ENCODE data around the gene AK5. TPM values are rescaled to one million over a fixed set of nuclear protein-coding genes. Genes with fewer than 3 reads are reported as not detected.

The AK5 gene
- total and polyA plus RNA-seq, 2 of the 4 experiments (the other 2 are of a cell fraction), result 22.5 to 25.8 TPM

DNA sequence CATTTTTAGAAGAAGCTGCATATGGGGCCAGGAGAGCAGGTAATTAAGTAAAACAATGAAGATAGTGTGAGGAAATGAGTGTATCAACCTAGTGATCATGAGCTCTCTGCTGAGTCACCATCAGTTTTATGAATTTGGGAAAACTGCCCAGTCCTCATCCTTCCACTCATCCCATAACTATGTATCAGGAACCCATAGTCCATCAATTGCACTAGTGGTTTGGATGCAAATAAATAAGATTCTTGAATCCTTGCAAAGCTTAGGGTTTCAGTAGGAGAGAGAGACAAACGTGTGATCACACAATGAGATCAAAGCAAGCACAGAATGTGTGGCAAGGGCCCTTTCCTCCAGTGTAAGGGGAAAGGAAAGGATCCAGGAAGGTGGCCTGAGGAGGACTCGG is 255.0 kb downstream of the AK5 start:
- Histone ChIP-seq H3K18ac (ENCODE audit: low read depth, low read length) (peak overlapping the region; percentile 85), H3K9me1 (ENCODE audit: insufficient read depth, low read length) (peaks cover 23% of the 10 kb centered on the region), H3K56ac (ENCODE audit: extremely low read depth, insufficient read depth, low read length) (peak overlapping the region; percentile 74; the same call in 1 of the 2 replicates), H3K9me3 (ENCODE audit: control insufficient read depth, insufficient read depth, low read length) (no peaks in the 10 kb centered on the region), H3K79me1 (ENCODE audit: low read depth in 1 of 2, low read length in 2 of 2) (peaks cover 4 to 51% of the 10 kb centered on the region in 2 experiments; a peak in 2 of 4 replicates), H3K4ac (ENCODE audit: low read depth, low read length) (peak overlapping the region; percentile 98), H4K91ac (ENCODE audit: insufficient read depth, low read depth, low read length) (peak overlapping the region; percentile 94), H3K4me2 (ENCODE audit: low read depth, low read length) (0 out of 2 replicates have a peak overlapping the region, but pooled peaks have one; percentile 3), H3K9ac (ENCODE audit: low read depth, low read length) (no peak overlapping the region), H3K27me3 (ENCODE audit: control insufficient read depth, insufficient read depth, low read length) (no peaks in the 10 kb centered on the region), H2AK5ac (ENCODE audit: low read depth, low read length) (peak overlapping the region; percentile 62), H3K4me1 (ENCODE audit: control insufficient read depth, insufficient read depth, low read length) (peaks cover 26% of the 10 kb centered on the region), H2BK15ac (ENCODE audit: low read depth, low read length) (peak overlapping the region; percentile 98; the same call in 2 of the 3 replicates), H3K4me3 (ENCODE audit: insufficient read depth, low read depth, low read length) (no peak overlapping the region), H3K23ac (ENCODE audit: low read depth, low read length) (peak overlapping the region; percentile 80), H2BK5ac (ENCODE audit: low read depth, low read length, poor library complexity, severe bottlenecking) (peak overlapping the region; percentile 93), H2BK120ac (ENCODE audit: low read depth, low read length) (peak overlapping the region; percentile 95), H2AFZ (replicated peaks; ENCODE audit: low read length, poor library complexity) (peak overlapping the region; percentile 46), H3K14ac (replicated peaks; ENCODE audit: low read depth, low read length) (peak overlapping the region; percentile 88), H4K20me1 (ENCODE audit: insufficient read depth, low read length) (no peaks in the 10 kb centered on the region), H2BK20ac (ENCODE audit: low read depth, low read length) (peak overlapping the region; percentile 98), H3K36me3 (ENCODE audit: control insufficient read depth, insufficient read depth, low read length) (no peaks in the 10 kb centered on the region), H4K5ac (ENCODE audit: low read depth, low read length) (peak overlapping the region; percentile 76; the same call in 1 of the 2 replicates), H2AK9ac (replicated peaks; ENCODE audit: low read depth, low read length, poor library complexity) (peak overlapping the region; percentile 18), H4K8ac (ENCODE audit: low read depth in 2 of 2, low read length in 2 of 2) (peak overlapping the region; percentile 78 to 94), H3K27ac (ENCODE audit: insufficient read depth, low read length) (peak overlapping the region; percentile 79)
- 0% methylated on average over 1 of the region's 2 CpGs; no CpG with 5 or more reads in 1 of the 2 experiments for WGBS, 2 experiments (ENCODE audit: extremely low coverage in 2 of 2, insufficient read length in 1 of 2)
- in situ Hi-C loops (cut with MboI; ENCODE audit: low sequenced_read_pairs) (no loop called here), dilution Hi-C loops (cut with HindIII; ENCODE audit: low sequenced_read_pairs, unreplicated experiment) (no loop called here), intact Hi-C loops (cut with micrococcal nuclease) (no loop called here)
- peak; percentile 21 for ATAC-seq (ENCODE audit: low read depth)
- peak; percentile 98 for DNase-seq
- ChIA-PET CTCF (interaction anchor here (0.9 kb wide), 1 partner anchor 17 kb away, joined by 3 read pairs; no protein-coding TSS in a partner anchor), POLR2A (ENCODE audit: unreplicated experiment) (interaction anchor here (0.7 to 1.0 kb wide), 4 partner anchors 22 to 243 kb away, joined by 3 to 4 read pairs (median 4); partner anchors contain the start of gene MIGA1)
- no TSS peak for BruUV-seq (replicated peaks)
- TF ChIP-seq NFE2L2 (IDR thresholded peaks at IDR 0.05; ENCODE audit: low read depth, low read length) (peak; percentile 84), RFX5 (IDR thresholded peaks at IDR 0.05; ENCODE audit: low read depth, low read length) (no peak), RAD21 (IDR thresholded peaks at IDR 0.05; ENCODE audit: low read length) (no peak; the same call in 1 of the 2 replicates), MAZ (IDR thresholded peaks at IDR 0.05; ENCODE audit: borderline replicate concordance, low read depth, low read length) (0 out of 2 replicates have a peak, but pooled peaks have one; percentile 6), MXI1 (IDR thresholded peaks at IDR 0.05; ENCODE audit: borderline replicate concordance, low read depth, low read length) (no peak), CHD1 (IDR thresholded peaks at IDR 0.05; ENCODE audit: low read depth, low read length) (no peak), CEBPB (IDR thresholded peaks at IDR 0.05; ENCODE audit: low read depth, low read length) (peak; percentile 51), FOS (IDR thresholded peaks at IDR 0.05; ENCODE audit: low read depth, low read length) (peak; percentile 88), POLR2A (IDR thresholded peaks at IDR 0.05; ENCODE audit: low read depth, low read length) (no peak), SMC3 (IDR thresholded peaks at IDR 0.05; ENCODE audit: low read depth, low read length) (no peak), MAFK (IDR thresholded peaks at IDR 0.05; ENCODE audit: low read depth, low read length) (peak; percentile 25; the same call in 1 of the 2 replicates), BHLHE40 (IDR thresholded peaks at IDR 0.05; ENCODE audit: low read depth, low read length) (peak; percentile 66), RCOR1 (IDR thresholded peaks at IDR 0.05; ENCODE audit: insufficient replicate concordance, low read length) (no peak)
- TF ChIP-seq, protein P1, sequence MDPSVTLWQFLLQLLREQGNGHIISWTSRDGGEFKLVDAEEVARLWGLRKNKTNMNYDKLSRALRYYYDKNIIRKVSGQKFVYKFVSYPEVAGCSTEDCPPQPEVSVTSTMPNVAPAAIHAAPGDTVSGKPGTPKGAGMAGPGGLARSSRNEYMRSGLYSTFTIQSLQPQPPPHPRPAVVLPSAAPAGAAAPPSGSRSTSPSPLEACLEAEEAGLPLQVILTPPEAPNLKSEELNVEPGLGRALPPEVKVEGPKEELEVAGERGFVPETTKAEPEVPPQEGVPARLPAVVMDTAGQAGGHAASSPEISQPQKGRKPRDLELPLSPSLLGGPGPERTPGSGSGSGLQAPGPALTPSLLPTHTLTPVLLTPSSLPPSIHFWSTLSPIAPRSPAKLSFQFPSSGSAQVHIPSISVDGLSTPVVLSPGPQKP (IDR thresholded peaks at IDR 0.05; ENCODE audit: borderline replicate concordance, low read depth, low read length), result no peak
- TF ChIP-seq, protein P2, sequence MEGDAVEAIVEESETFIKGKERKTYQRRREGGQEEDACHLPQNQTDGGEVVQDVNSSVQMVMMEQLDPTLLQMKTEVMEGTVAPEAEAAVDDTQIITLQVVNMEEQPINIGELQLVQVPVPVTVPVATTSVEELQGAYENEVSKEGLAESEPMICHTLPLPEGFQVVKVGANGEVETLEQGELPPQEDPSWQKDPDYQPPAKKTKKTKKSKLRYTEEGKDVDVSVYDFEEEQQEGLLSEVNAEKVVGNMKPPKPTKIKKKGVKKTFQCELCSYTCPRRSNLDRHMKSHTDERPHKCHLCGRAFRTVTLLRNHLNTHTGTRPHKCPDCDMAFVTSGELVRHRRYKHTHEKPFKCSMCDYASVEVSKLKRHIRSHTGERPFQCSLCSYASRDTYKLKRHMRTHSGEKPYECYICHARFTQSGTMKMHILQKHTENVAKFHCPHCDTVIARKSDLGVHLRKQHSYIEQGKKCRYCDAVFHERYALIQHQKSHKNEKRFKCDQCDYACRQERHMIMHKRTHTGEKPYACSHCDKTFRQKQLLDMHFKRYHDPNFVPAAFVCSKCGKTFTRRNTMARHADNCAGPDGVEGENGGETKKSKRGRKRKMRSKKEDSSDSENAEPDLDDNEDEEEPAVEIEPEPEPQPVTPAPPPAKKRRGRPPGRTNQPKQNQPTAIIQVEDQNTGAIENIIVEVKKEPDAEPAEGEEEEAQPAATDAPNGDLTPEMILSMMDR (conservative IDR thresholded peaks at IDR 0.05; ENCODE audit: low read depth, low read length), result no peak
